WTC11 (cell line): ENCODE data around the gene CLUH.

Experiments used
- CREB1 ChIP-seq: sonication (generic); formaldehyde crosslinking; IDR thresholded peaks from 2 replicates; pipeline ENCODE4 v1.8.0; 2023; ENCODE audit warnings: mild to moderate bottlenecking, missing genetic modification reagents
- ETV6 ChIP-seq: sonication (generic); formaldehyde crosslinking; IDR thresholded peaks from 2 replicates; pipeline ENCODE4 v1.8.1; 2022; ENCODE audit warnings: mild to moderate bottlenecking, missing genetic modification reagents
- MAX ChIP-seq: sonication (generic); formaldehyde crosslinking; IDR thresholded peaks from 2 replicates; pipeline ENCODE4 v1.8.0; 2022; ENCODE audit warnings: mild to moderate bottlenecking, missing genetic modification reagents
- NR1H2 ChIP-seq: sonication (generic); formaldehyde crosslinking; IDR thresholded peaks from 2 replicates; pipeline ENCODE4 v1.9.0; 2021; ENCODE audit warnings: mild to moderate bottlenecking, moderate library complexity, missing genetic modification reagents
- ZBTB21 ChIP-seq: sonication (generic); formaldehyde crosslinking; IDR thresholded peaks from 2 replicates; pipeline ENCODE4 v1.8.1; 2023; ENCODE audit warnings: mild to moderate bottlenecking, missing genetic modification reagents, borderline replicate concordance
- ZNF317 ChIP-seq: sonication (generic); formaldehyde crosslinking; IDR thresholded peaks from 2 replicates; pipeline ENCODE4 v1.8.1; 2023; ENCODE audit warnings: low read depth, mild to moderate bottlenecking, moderate library complexity, missing genetic modification reagents, borderline replicate concordance
- TF ChIP-seq, protein P1 (sequence below): fragments of 200-600 bp; IDR thresholded peaks from 2 replicates; pipeline ENCODE4 v1.8.0; 2022; ENCODE audit warnings: antibody characterized with exemption
- TF ChIP-seq, protein P2 (sequence below): sonication (generic); formaldehyde crosslinking; IDR thresholded peaks from 2 replicates; pipeline ENCODE4 v1.8.1; 2022; ENCODE audit warnings: mild to moderate bottlenecking, moderate library complexity, missing genetic modification reagents

DNA sequence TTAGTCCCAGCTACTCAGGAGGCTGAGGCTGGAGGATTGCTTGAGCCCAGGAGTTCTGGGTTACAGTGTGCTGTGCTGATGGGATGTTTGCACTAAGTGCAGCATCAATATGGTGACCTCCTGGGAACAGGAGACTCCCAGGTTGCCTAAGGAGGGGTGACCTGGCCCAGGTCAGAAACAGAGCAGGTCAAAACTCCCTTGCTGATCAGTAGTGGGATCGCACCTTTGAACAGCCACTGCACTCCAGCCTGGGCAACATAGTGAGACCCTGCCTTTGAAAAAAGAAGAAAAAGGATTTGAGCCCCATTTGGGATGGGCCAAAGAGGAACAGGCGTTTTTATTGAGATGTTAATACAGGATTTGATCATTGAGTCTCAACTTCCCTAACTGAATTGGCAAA lies 30.6 kb downstream of the CLUH start:
- TF ChIP-seq NR1H2 (CRISPR knock-in tag) (no peak), ETV6 (CRISPR knock-in tag) (no peak), ZNF317 (no peak), MAX (no peak), CREB1 (CRISPR knock-in tag) (no peak), ZBTB21 (no peak)
- TF ChIP-seq, protein P1, sequence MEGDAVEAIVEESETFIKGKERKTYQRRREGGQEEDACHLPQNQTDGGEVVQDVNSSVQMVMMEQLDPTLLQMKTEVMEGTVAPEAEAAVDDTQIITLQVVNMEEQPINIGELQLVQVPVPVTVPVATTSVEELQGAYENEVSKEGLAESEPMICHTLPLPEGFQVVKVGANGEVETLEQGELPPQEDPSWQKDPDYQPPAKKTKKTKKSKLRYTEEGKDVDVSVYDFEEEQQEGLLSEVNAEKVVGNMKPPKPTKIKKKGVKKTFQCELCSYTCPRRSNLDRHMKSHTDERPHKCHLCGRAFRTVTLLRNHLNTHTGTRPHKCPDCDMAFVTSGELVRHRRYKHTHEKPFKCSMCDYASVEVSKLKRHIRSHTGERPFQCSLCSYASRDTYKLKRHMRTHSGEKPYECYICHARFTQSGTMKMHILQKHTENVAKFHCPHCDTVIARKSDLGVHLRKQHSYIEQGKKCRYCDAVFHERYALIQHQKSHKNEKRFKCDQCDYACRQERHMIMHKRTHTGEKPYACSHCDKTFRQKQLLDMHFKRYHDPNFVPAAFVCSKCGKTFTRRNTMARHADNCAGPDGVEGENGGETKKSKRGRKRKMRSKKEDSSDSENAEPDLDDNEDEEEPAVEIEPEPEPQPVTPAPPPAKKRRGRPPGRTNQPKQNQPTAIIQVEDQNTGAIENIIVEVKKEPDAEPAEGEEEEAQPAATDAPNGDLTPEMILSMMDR, result no peak
- TF ChIP-seq, protein P2, sequence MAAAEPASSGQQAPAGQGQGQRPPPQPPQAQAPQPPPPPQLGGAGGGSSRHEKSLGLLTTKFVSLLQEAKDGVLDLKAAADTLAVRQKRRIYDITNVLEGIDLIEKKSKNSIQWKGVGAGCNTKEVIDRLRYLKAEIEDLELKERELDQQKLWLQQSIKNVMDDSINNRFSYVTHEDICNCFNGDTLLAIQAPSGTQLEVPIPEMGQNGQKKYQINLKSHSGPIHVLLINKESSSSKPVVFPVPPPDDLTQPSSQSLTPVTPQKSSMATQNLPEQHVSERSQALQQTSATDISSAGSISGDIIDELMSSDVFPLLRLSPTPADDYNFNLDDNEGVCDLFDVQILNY (CRISPR knock-in tag), result no peak
